GM21515 (cell line): ENCODE measurements around the gene LDHAL6A.

ENCODE experiments used
- ATAC-seq: cut with Tn5 transposase; IDR thresholded peaks from one replicate; pipeline ENCODE4 v1.9.1; 2021; ENCODE audit not compliant: unreplicated experiment

The LDHAL6A gene

DNA sequence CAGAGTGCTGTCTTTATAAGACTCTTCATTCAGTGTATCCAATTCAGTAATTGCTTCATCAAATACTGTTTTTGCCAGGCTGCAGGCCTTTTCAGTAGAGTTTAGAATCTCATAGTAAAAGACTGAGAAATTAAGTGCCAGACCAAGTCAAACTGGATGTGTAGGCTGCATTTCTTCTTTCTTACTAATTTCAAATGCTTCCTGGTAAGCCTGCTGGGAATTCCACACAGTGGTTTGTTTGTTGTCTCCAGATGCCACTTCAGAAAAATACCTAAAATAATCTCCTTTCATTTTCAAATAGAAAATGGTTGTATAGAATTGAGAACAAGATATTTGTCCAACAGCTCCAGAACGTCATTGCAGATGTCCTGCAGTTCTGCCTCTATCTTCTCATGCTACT is 34.7 kb downstream of the LDHAL6A start:
- ATAC-seq, result no peak

DNA sequence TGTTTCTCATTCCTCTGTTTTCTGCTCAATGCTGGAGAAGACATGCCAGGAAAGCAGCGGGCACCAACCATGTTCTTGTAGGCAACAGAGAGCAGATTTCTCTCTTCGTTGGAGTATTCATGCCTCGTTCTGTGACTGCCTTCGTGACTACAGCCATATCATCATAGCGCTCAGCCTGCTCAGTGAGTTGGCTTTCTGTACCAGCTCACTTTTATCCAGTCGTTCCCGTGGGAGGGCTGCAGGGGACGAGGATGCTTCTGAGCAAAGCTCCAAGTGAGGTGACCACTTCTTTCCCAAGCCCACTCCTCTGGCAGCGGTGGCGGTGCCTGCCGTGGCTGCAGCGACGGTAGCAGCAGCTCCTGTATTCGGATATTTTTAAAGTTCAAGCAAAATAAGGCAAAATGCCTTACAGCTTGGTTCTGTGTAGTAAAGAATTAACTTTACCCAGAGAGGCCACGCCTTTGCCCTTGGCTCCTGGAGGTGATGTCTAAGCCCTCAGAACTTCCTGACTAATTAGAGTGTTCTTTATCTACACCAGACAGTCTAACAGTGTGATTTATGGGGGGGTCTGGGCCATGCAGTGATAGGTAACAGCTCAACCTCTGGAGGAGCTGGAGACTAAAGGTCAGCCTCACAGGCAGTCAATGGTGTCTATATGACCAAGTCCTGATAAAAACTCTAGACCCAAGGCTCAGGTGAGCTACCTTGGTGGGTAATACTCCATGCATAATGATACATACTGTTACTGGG is 35.3 kb downstream of the LDHAL6A start:
- no peak for ATAC-seq

DNA sequence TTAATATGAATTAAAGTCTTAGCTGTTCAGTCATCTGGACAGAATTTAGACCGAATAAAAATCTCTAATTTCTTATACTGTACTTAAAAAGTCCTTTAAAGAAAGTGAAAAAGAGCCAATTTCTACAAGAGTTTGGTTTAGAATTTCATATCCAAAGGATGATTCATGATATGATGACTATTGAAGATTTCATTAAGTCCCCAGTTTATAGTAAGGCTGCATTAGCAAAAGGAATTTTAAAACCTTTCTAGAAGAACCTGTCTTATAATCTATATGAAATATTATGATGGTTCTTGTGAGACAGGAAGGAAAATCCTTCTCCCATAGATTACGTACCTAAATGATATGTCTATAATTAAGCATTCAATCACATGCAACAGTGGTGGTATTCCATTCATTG is 36.3 kb downstream of the LDHAL6A start:
- ATAC-seq, result no peak

DNA sequence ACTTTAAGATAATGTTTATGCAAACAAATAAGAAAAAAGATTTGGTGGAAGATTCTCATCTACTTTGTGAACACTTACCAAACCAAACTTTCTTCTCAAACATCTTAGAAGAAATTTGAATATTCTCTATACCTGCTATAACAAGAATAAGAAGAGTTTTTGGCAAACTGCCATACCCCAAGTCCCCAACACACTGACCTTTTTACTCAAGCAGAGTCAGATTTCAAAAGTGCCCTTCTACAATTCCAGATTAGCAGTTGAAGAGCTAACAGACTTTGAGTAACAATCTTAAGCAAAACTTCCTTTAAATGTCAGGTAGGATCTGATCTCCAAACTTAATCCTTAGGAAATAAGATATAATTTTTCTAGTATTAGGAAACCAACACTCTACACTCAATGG is 37.2 kb downstream of the LDHAL6A start:
- ATAC-seq, result no peak

DNA sequence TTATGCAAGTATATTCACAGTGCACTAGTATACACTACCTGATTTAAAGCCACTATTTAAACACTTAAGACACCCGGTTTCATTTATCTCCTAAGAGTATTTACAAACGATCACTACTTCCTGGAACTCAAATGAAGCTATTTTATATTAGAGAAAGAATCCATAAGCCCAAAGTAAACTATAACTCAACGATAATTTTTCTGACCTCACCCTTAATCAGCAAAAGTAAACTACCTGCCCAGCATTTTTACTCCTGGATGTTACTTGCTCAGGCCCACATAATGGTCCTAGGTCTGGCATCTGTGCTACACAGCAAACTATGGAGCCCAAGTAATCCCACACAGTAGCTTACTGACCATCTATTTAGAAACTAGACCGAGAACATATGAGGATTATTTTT is 37.7 kb downstream of the LDHAL6A start:
- no peak for ATAC-seq

DNA sequence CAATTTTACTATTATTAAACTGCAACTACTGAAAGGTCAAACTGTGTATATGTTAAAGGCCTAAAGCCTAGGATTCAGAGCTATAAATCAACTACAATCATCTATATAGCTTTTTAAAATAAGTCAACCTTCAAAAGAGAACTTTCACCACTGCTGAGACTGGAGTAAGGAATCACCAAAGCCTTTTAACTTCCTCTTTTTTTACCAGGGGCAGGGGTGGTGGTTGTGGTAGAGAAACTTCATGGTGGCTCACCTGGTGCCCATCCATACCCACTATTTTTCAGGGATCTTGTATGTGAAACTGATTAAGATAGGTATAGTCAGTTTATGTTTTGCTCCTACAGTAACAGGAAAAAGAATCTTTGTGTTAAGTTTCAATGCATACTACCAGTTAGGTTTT is 39.6 kb downstream of the LDHAL6A start:
- no peak for ATAC-seq

DNA sequence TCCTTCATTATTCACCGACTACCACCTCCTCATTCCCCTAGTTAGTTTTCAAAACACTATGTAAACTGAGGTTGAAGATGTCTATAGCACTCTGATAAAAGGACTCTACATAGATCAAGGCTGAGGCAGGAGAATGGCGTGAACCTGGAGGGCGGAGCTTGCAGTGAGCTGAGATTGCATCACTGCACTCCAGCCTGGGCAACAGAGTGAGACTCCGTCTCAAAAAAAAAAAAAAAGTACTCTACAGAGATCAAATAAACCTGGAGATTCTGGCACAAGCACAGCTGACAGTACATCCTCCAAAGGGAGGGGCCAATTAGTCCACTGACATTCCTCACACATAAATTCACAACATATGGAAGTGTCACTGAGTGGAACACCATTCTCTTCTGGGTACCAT is 40.0 kb downstream of the LDHAL6A start:
- no peak for ATAC-seq

DNA sequence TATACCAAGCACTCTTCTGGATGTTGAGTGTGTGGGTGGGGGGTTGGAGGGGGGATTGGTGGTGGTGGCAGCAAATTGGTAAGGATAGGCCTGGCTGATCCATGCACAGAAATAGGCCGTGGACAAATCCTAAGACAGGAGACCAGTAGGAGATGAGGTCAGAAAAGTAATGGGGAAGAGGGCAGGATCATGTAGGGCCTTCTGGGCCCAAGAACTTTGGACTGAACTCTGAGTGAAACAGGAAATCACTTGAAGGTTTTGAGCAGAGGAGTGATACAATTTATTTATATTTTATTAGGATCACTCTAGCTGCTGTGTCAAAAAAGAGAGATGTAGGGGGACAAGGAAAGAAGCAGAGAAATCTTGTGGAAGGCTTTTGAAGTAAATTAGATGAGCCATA is 42.4 kb downstream of the LDHAL6A start:
- no peak for ATAC-seq

DNA sequence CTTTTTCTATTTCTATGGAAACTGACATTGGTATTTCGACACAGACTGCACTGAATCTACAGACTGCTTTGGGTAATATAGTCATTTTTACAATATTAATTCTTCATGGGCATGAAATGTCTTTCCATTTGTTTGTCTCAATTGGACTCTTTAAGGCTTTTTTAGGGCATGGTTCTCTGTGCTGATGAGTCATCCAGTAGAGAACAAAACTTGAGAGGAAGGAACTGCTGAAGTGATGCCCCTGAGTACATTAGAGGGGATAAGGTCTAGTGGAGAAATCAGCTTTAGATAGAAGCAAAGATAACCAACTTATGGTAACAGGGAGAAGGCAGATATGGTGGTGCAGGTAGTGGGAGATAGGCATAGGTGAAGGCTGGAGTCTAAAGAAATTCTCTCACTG is 46.0 kb downstream of the LDHAL6A start:
- no peak for ATAC-seq

DNA sequence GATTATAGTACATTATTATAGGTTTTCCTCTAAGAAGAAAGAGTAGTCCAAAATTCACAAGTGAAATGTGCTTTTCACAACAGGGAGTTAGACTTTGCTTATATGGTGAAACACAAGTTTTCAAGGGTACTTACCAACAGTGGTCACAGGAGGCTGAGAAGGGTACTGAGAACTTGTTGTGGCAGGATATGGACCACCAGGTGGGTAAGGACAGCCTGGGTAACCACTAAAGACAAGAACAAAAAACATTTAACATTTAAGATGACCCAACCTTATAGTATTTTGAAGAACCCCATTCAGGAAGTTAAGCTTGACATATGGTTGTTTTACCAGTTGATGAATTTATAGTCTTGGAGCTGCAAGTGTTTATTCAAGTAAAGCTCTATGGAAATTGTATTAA is 46.7 kb downstream of the LDHAL6A start:
- ATAC-seq, result no peak

DNA sequence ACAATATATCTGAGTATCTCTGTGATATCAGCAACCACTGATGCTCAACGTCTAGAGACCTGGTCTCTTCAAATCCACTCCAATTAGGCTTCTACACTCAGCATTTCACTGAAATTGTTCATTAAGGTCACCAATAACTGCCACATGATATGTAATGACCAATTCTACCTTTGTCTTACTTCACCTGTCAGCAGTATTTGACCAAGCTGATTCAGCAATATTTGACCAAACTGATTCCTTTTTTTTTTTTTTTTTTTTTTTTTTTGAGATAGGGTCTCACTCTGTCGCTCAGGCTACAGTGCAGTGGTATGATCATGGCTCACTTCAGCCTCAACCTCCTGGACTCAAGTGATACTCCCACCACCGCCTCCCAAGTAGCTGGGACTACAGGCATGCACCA is 65.5 kb downstream of the LDHAL6A start:
- no peak for ATAC-seq

DNA sequence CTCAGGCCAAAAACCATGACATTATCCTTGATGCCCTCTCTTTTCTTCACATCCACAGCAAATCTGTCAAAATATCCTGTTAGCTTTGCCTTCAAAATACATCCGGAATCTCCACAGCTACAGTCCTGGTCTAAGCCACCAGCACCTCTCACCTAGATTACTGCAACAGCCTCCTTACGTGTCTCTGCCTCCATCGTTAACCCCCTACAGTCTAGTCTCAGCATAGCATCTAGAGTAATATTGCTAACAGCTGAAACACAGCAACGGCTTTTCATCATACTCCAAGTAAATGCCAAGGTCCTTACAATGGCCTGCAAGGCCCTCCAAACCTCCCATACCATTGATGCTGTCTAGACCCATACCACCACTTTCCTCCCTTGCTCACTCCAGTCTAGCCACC is 66.7 kb downstream of the LDHAL6A start:
- ATAC-seq, result no peak

DNA sequence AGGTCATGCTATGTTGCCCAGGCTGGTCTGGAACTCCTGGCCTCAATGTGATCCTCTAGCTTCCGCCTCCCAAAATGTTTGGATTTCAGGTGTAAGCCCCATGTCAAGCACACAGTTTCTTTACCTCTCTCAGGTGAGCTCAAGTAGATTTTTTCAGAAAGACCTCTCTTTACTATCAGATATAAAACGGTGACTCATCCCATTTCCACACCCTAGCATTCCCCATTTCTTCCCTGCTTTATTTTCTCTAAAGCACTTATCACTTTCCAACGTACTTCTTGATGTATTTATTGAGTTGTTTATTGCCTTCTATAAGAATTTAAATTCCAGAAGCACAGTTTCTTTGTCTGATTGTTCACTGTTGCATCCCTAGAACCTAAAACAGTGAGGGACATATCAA is 67.4 kb downstream of the LDHAL6A start:
- ATAC-seq, result no peak

DNA sequence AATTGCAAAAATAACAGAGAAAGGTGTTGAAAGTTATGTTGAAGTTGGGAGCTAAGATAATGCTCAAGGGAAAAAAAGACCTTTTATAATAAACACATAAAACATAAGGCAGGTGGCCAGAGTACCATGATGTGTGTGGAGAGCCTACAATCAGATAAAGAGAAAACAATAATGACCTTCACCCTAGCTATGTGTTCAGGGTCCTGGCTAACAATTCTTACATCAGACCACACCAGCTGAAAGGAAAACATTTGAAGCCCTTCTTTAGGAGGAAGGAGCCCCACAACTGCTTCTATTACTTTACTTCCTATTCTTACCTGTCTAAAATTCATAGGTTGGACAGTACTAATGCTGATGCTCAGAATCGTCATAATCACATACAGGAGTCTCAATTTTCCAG is 68.6 kb downstream of the LDHAL6A start:
- ATAC-seq, result no peak

DNA sequence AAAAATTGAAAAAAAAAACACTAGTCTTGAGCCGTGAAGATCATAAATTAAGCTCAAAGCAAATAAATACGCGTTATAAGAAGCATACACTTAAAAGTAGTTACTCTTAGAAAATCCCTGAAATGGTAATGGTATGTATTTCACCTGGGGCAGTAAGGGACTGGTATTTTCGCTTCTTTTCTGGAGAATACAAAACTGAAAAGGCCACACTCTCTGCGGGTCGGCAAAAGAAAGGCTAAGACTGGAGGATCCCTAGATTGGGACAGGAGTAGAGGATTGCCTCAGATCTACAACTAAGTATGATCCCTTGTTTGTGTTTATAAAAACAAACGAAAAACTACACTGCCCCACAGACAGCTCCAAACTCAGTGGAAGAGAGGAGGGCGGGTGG is 70.5 kb downstream of the LDHAL6A start:
- no peak for ATAC-seq

DNA sequence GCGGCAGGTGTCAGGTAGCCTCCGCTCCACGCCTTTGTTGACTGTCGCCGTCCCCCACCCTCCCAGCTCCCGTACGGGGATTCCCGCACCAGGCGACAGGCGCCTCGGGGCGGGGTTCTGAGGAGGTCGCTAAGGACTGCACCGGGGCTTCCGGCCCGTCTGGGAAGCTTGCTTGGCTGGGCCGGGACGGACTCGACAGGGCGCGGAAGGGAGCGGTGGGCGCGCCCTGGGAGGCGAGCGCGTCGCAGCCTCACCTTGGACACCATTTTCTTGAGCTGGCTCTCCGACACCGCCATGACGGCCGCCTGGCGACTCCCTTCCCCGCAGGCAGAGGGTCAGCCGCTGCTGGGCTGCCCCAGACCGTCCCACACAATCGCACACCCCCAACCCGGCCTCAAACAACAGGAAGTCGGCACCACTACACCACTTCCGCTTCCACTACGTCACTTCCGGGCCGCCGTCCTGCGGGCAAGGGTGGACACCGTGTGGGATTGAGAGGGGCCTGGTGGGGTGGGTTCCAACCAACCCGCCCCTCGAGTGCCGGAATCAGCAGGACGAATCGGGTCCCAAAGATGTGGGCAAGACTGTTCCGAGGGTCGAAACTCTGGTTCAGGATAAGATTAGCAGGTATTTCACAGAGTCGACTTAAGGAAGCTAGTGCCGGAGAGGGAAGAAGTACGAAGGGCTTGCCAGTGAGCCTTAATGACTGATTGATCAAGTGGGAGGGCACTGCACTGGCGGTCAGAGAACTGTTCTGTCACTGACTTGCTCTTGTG is 71.1 kb downstream of the LDHAL6A start, which contains the start of gene TSG101:
Gene TSG101 (minus strand): TSS at position 422 of the 776 bp plus-strand sequence. CDS start 126 bp downstream, at position 296.
- peak; percentile 93 for ATAC-seq

DNA sequence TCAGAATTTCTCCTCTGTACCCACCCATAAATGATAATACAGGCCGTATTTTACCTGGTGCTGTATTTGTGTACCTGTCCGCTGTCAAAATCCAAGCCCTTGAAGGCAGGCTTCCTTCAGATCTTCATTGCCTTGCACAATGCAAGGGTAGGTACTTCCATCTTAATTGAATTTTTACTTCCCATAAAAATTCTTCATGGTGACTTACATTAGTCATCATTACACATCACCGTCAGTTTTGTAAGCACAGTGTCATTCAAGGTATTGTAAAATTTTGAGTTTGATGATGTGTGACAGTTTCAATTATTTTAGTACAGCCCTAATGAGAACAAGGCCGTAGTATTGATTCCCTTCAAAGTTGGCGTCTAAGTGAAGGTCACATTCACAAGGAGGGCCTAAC is 71.9 kb downstream of the LDHAL6A start:
- ATAC-seq, result no peak
